Rectal smooth muscle tissue (tissue), 1 donor: ENCODE results near the gene PTTG2.
A peak's percentile ranks its signal among the peaks of the same experiment; 100 is the strongest.

Experiments used
- H3K27ac ChIP-seq: one replicate; pipeline ENCODE4 v1.7.0; 2013; ENCODE audit warnings: low read depth, low read length, inconsistent platforms
- H3K27me3 ChIP-seq: one replicate; pipeline ENCODE4 v1.7.0; 2013; ENCODE audit warnings: low read length; ENCODE audit not compliant: control insufficient read depth, insufficient read depth
- H3K36me3 ChIP-seq: one replicate; pipeline ENCODE4 v1.7.0; 2013; ENCODE audit warnings: low read length; ENCODE audit not compliant: control insufficient read depth, insufficient read depth
- H3K4me1 ChIP-seq: one replicate; pipeline ENCODE4 v1.7.0; 2013; ENCODE audit warnings: low read length; ENCODE audit not compliant: control insufficient read depth, insufficient read depth
- H3K4me3 ChIP-seq: one replicate; pipeline ENCODE4 v1.7.0; 2013; ENCODE audit warnings: low read length
- H3K9ac ChIP-seq: one replicate; pipeline ENCODE4 v1.7.0; 2013; ENCODE audit warnings: low read length

PTTG2 gene

DNA sequence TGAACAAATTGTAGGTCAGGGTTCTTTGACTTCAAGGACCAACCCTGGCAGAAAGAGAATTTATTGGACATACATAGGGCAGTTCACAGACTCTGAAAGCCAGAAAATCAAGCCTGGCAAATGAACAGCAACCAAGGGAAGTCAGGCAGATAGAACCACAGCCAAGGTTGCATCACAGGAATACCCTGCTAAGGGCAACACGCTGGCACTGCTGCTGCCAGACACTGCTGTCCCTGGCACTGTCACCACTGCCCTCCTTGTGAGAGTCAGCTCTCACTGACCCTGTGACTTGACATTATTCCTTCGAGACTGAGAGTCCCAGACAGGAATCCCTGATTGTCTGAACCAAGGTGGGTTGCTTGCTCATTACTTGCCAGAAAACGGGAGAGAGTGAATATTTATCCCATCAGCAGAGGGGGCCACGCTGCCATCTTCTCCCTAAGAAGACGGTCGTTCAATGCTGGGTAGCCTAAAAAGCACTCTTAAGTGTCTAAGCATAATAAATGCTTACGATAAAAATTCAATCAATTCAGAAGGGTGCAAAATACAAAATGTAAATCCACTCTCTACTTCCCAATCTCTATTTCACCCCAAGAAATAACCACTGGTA is 23.2 kb upstream of the PTTG2 start:
- H3K4me3 ChIP-seq = no peak overlapping the region
- H3K4me1 ChIP-seq = no peaks in the 10 kb centered on the region
- no peak overlapping the region for H3K27ac ChIP-seq
- no peaks in the 10 kb centered on the region for H3K36me3 ChIP-seq
- no peaks in the 10 kb centered on the region for H3K27me3 ChIP-seq
- no peak overlapping the region for H3K9ac ChIP-seq

DNA sequence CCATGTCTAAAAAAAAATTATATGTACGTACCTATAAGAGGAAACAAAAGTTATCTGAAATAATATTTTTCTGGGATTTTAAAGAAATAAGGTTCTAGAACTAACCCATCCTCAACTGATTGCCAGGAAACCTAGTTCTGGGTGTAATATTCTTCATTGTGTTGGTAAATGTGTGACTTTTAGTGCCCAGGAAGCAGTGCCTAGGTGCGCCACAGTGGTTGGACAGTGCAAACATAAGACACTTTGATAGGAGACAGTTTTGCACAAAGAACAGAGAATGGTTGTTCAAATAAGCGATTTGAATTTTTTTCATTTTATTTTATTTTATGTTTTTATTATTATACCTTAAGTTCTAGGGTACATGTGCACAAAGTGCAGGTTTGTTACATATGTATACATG is 22.0 kb upstream of the PTTG2 start:
- Histone ChIP-seq H3K27me3 (no peaks in the 10 kb centered on the region), H3K4me1 (no peaks in the 10 kb centered on the region), H3K36me3 (no peaks in the 10 kb centered on the region), H3K27ac (no peak overlapping the region), H3K9ac (no peak overlapping the region), H3K4me3 (no peak overlapping the region)

DNA sequence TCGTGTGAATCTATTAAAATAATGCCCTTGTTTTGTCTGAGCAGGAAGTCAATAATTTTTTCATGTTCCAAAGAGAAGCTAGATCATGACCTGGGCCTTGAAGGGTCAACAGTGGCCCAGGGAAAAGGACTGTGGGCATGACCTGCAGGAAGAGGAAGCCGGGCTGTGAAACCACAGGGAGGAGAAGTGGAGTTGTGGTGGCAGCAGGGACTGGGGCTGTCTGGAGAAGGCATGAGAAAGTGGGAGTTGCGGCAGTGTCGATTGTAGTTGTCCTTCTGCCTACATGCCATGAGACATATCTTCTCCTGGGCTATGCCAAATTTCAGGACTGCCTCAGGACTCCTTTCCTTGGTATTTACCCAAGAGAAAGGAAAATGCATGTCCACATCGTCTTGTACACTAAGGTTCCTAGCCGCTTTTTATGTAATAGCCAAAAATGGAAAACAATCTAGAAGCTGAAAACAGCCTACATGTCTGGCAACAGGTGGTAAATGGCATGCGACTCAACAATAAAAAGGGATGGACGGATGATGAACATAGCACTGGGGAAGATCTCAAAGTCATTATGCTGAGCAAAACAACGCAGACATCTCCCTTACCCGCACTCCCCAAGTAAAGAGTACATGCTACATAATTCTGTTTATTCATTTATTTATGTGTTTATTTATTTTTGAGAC is 13.6 kb upstream of the PTTG2 start:
- Histone ChIP-seq H3K27ac (no peak overlapping the region), H3K9ac (no peak overlapping the region), H3K27me3 (no peaks in the 10 kb centered on the region), H3K4me3 (no peak overlapping the region), H3K36me3 (no peaks in the 10 kb centered on the region), H3K4me1 (no peaks in the 10 kb centered on the region)

DNA sequence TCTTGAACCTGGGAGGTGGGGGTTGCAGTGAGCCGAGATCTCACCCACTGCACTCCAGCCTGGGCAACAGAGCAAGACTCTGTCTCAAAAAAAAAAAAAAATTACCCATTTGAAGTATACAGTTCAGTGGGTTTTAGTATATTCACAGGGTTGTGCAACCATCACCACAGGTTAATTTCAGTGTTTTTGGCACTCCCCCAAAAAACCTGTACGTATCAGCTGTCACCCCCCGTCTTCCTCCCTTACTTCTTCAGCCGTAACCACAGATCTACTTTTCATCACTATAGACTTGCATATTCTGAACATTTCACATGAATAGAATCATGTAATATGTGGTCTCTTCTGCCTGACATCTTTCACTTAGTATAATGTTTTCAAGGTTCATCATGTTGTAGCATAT is 11.7 kb upstream of the PTTG2 start:
- Histone ChIP-seq H3K27ac (no peak overlapping the region), H3K4me3 (no peak overlapping the region), H3K36me3 (no peaks in the 10 kb centered on the region), H3K4me1 (no peaks in the 10 kb centered on the region), H3K27me3 (no peaks in the 10 kb centered on the region), H3K9ac (no peak overlapping the region)

DNA sequence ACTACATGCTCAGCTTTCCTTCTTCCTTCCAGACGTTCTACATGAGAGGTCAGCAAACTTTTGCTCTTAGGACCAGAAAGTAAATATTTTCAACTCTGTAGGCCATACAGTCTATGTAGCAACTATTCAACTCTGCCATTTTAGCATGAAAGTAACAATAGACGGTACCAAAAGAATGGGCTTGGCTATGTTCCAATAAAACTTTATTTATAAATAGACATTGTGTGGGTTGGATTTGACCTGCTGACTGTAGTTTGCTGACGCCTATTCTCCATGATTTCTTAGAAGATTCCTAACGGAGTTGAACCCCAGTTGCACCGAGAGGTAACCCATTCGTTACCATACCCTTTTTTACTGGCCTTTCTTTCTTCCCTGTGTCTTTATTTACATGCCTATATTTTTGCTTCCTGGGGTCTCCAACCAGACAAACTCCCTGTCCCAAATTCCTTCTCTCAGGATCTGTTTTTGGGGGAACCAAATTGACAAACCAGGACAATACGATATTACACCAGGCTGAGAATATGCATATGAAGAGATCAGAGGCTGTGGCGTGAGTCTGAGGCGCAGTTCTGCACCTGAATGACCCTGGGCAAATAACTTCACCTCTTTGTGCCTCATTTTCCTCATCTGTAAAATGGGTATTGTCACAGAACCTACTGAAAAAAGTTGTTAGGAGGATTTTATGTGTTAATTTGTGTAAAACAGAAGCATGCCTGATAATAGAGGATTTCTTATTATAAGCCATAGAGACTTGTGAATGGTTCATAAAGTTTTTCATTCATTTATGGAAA is 10.4 kb upstream of the PTTG2 start:
- Histone ChIP-seq H3K4me3 (no peak overlapping the region), H3K27ac (no peak overlapping the region), H3K36me3 (no peaks in the 10 kb centered on the region), H3K4me1 (peaks cover 5% of the 10 kb centered on the region), H3K27me3 (no peaks in the 10 kb centered on the region), H3K9ac (no peak overlapping the region)

DNA sequence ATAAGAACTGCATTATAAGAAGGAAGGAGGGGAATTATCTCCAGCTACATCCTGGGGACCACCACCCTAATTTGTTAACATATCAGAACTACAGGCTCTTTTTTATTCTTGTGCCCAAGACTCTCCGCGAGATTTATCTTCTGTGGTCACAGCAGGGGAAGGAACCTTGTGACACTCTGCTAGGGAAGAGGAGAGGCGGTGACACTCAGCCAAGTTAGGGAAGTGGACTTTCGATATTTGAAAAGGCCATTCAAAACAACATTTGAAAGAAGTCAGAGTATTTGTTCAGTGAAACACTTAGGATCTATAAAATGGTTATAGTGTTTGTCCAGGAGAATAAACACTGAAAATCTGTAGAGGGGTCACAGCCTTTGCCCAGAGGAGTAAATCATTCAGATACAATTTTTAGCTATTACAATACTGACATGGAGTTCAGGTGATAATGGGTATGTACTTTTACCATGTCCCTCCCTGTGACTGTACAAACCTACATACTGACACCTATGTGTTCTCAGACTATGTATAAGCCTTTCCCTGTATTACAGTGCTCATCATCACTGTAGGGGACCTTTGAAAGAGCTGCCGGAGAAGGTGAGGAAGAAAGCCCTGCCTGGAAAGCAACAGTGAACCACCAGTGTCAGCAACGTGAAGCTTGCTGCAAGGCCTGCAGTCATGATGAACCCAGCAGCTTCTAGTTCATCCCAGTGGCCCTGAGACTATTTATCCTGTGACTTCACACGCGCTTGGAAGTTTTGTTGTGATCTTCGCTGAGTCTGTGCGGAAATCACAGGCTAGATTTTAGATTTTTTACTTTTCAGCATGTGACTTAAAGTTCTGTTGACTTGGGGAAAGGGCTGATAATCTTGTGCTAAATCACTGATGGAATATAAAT is 8.5 kb upstream of the PTTG2 start:
- H3K9ac ChIP-seq = no peak overlapping the region
- peaks cover 5% of the 10 kb centered on the region for H3K4me1 ChIP-seq

DNA sequence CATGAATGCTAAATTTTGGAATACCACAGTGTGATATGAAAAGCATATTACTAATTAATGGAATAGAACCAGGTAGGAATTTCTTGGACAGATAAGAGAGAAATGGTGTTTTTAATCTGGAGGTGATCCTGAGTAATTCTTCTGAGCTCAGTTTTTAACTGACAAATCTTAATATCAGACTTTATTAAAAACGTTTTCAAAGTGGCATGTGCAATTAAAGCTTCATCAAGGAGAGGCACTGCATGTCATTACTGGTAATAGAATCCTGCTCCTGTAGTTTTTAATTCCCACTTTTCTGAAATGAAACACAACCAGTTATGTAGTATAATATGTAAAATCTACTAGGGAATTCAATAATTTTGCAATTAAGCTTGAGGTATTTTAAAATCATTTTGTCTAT is 7.0 kb upstream of the PTTG2 start:
- H3K4me1 ChIP-seq = peaks cover 5% of the 10 kb centered on the region
- no peak overlapping the region for H3K27ac ChIP-seq
- no peaks in the 10 kb centered on the region for H3K36me3 ChIP-seq
- H3K4me3 ChIP-seq = no peak overlapping the region
- H3K27me3 ChIP-seq = no peaks in the 10 kb centered on the region
- H3K9ac ChIP-seq = no peak overlapping the region

More for the DNA sequence above, 8.5 kb upstream of the PTTG2 start:
- H3K4me3 ChIP-seq = no peak overlapping the region
- no peak overlapping the region for H3K27ac ChIP-seq
- no peaks in the 10 kb centered on the region for H3K27me3 ChIP-seq
- no peaks in the 10 kb centered on the region for H3K36me3 ChIP-seq

DNA sequence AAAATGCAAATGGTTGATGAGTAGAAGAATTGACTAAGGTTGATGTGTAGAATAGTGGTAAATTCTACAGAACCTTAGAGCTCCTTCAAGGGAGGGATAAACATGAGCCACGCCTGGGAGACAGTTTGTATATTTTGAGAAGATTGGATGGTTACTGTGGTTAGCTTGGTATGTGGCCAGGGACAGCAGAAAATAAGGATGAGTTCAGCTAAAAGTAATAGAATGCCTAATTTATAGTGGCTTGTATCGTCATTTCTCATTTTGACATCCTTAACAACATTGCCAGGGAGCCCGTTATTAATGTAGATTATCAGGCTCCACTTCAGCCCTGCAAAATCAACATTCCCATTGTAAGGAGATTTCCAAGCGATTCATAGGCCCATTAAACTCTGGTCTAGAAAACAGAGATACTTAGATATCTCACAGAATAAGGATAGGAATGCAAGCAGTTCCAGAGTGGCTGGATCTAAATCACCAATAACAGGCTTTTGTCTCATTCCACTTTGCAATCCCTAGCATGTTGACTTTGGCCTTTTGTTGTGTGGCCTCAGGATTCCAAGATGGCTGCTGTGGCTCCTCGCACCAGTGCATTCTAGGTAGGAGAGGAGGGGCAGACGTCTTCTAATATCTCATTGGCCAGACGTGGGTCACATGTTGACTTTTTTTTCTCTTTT is 6.4 kb upstream of the PTTG2 start:
- no peaks in the 10 kb centered on the region for H3K36me3 ChIP-seq

DNA sequence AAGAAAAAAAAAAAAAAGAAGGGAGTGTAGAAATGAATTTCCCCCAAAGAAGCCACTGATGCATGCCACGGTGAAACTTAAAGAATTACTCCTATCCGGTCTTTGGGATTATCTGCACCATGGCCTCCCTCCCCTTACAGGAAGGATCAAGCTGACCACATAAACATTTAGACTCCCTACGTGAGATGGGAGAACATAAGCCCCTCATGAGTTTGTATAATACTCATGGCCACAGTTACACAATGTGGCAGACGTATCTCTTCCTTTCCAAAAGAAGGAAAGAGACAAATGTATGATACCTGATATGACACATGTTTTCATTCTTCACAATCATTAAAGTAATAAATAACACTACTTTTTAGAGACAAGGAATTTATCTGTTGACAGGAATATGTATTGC is 3.3 kb upstream of the PTTG2 start:
- H3K36me3 ChIP-seq = no peaks in the 10 kb centered on the region
- H3K9ac ChIP-seq = no peak overlapping the region
- no peak overlapping the region for H3K27ac ChIP-seq
- peaks cover 5% of the 10 kb centered on the region for H3K4me1 ChIP-seq
- H3K4me3 ChIP-seq = no peak overlapping the region
- H3K27me3 ChIP-seq = no peaks in the 10 kb centered on the region

More for the DNA sequence above, 6.4 kb upstream of the PTTG2 start:
- H3K4me3 ChIP-seq = no peak overlapping the region
- peaks cover 5% of the 10 kb centered on the region for H3K4me1 ChIP-seq
- no peak overlapping the region for H3K9ac ChIP-seq
- H3K27ac ChIP-seq = peak overlapping the region; percentile 43
- no peaks in the 10 kb centered on the region for H3K27me3 ChIP-seq

DNA sequence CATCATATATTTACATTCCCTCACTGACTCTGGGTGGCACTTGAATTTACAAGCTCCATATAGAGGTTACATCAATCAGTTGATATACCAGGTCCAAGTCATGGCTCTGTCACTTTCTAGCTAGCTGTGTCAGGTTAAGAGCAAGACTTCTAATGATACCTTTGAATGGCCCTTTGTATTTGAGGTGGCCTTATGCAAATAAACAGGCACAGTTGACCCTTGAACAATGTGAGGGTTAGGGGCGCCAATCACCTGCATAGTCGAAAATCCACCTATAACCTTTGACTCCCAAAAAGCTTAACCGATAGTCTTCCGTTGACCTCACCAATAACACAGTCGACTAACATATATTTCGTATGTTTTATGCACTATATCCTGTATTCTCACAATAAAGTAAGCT is 1.3 kb upstream of the PTTG2 start:
- no peak overlapping the region for H3K4me3 ChIP-seq
- H3K4me1 ChIP-seq = peaks cover 2% of the 10 kb centered on the region
- H3K9ac ChIP-seq = no peak overlapping the region
- H3K27ac ChIP-seq = no peak overlapping the region
- H3K27me3 ChIP-seq = no peaks in the 10 kb centered on the region
- H3K36me3 ChIP-seq = no peaks in the 10 kb centered on the region

DNA sequence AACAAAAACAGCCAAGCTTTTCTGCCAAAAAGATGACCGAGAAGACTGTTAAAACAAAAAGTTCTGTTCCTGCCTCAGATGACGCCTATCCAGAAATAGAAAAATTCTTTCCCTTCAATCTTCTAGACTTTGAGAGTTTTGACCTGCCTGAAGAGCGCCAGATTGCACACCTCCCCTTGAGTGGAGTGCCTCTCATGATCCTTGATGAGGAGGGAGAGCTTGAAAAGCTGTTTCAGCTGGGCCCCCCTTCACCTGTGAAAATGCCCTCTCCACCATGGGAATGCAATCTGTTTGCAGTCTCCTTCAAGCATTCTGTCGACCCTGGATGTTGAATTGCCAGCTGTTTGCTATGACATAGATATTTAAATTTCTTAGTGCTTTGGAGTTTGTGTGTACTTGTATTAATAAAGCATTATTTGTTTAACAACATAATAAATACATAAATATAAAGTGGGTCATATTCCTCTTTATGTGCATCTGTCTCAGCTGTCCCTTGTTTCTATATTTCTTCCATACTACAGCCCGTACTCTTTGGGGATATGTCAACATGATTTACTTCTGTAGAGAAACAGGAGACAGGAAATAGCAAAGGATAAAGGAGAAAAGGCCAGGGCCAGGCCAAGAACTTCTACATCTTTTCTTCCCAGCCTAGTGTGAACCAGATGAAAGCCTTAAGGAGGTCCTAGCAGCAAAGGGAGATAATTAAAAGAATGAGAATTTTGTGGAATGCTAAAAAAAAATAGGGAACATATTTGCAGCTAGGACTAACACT is 667 bp downstream of the PTTG2 start:
- Histone ChIP-seq H3K4me1 (no peaks in the 10 kb centered on the region), H3K36me3 (no peaks in the 10 kb centered on the region), H3K27me3 (no peaks in the 10 kb centered on the region), H3K9ac (no peak overlapping the region), H3K4me3 (no peak overlapping the region), H3K27ac (no peak overlapping the region)
